Activated CD4-positive, alpha-beta T cell treated with anti-CD3 and anti-CD28 coated beads for 48 hours (primary cell): Measurements from ENCODE around the gene IGSF3.
A peak's percentile ranks its signal among the peaks of the same experiment; 100 is the strongest.
"Not testable (repeated sequence)": the region's sequence is repeated elsewhere in the genome, so short reads cannot be mapped to it uniquely, and the experiment has no call there.

Experiments
- DNase-seq: peaks from one replicate; pipeline ENCODE4 v3.0.0-alpha.2; 2020

Gene IGSF3

DNA sequence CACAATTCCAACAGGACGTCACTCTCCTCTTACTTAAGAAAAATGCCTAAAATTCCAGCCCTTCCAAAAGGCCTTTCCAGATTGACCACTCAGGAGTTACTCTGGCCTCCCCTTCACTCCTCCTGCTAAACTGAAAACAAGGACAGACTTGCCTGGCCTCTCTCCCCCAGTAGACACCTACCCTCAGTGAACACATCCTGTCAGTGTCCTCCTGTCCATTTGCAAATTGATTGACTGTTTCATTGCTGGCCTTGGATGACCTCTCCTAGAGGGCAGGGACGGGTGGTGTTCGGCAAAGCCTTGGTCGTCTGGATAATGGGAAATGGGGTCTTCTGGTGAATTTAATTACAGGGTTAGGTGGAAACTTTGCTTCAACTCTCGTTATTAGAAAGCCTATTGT is 8.9 kb downstream of the IGSF3 start:
- not testable (repeated sequence) for DNase-seq

DNA sequence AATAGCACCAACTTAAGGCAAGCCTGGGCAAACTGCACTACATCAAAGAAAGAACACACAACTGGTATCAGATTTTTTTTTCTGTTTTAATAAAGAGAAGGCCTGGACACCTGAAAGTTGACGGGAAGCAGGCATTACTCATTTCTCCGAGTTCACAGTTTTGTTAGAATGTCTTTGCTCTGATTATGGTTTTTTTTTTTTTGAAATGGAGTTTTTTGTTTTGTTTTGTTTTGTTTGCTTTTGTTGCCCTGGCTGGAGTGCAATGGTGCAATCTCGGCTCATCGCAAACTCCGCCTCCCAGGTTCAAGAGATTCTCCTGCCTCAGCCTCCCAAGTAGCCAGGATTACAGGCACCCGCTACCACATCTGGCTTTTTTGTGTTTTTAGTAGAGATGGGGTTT is 9.7 kb downstream of the IGSF3 start:
- DNase-seq, result not testable (repeated sequence)

DNA sequence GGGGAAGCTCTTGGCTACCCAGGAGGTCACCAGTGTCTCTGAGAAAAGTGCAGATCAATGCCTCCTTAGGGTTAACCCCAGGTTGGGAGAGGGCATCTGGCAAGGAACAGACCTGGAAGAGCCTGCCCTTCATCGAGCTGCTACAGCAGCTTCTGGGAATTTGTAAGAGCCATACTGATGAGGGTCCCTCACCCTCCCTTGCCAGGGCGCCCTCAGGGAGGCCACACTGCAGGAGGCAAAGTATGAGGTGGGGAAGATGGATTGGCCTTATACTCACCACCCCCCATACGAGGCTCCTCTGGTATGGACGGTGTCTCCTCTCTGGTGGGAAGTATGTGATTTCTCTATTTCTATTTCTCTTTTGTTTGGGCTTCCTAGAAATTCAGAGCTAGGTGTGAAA is 13.2 kb downstream of the IGSF3 start:
- no peak for DNase-seq

DNA sequence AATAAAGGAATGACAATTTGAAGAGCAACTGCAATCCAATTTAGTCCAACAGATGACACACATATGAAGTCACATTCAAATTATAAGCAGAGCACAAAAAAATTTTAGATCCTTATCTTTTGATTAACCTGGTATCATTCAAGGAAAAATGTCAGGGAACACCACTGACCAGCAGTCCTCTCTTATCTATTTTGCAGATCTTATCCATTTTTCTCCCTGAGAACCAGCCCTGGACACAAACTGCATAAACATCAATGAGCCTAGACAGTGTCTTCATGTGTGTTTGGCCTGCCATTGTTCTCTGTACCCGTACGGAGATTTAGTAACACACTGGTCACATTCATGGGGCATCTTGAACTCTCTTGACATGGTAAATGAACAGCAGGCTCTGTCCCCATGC is 14.9 kb downstream of the IGSF3 start:
- DNase-seq, result not testable (repeated sequence)

DNA sequence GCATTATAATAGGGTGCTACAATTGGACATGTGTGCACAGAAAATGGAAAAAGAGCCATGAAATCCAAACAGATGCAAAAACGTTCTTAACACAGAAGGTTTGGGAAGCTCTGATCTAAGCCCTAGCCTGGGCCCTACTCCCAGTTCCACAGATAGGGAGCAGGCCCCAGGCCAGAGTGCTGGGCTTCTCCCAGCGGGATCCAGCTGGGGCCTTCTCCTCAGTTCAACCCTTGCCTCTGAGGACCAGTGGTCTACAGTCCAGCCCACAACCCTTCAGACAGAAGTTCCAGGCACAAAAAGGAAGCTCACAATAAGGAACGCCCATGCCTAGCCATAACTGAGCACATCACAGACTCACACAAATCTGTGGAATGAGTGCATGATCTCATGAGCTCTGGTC is 16.8 kb downstream of the IGSF3 start:
- DNase-seq, result not testable (repeated sequence)

- not testable (repeated sequence) for DNase-seq
Observed at GRCh38 chr1:116649041-116649440, 18.5 kb downstream of the IGSF3 start.

DNA sequence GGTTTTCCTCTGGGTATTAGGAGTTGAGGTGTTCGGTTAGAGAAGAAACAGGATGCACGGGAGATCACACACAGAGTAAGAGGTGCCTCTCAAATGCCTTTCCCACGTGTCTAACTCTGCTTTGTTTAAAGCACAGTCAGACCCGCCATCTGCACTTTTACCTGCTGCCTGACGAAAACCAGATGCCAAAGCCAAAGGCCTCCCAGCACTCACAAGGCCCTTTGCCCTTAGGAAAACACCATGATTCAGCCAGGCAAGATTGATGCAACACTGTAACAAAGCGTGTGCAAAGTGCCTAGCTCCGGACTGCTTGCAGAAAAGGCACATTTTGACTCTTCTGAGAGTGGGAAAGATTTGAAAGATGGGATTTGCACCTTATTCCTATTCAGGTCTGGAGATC is 19.2 kb downstream of the IGSF3 start:
- DNase-seq, result not testable (repeated sequence)

DNA sequence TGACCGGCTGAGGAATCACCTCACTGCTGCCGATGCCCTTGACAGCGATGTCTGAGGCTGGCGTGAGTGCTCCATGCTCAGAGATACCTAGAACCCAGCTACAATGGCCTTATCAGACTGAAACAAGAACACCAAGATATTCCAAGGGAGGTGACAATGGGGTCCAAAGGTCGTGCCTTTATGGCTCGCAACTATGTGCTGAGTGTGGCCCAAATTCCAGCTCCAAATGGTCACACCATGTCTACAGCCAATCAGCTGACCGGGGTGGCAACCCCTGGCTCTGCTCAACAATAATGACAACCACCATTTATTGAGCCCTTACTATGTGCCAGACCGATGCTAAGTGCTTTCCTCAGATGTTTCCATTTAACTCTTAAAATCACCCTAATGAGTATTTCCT is 20.3 kb downstream of the IGSF3 start:
- DNase-seq, result not testable (repeated sequence)

DNA sequence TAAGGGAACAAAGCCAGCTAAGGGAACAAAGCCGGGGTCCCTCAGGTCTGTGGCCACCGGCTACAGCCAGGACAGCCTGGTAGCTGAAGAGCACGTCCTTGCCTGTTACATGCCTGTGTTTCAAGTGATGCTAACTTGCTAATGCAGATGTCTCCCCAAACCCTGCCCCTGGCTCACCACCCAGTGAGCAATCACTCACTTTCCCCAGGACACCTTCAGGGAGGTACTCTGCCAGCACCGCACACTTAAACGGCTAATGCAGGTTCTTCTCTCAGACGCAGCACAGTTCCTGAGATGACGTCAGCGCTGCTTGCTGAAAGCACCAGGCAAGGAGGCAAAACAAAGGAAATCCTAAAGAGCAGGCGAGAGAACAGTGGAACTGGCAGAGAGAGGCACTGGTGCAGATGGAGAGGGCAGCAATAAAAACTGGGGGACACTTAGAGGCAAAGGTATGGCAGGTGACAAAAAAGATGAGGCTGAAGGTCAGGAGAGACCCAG is 20.8 kb downstream of the IGSF3 start:
- peak; percentile 26 for DNase-seq

- DNase-seq, result not testable (repeated sequence)
Observed at GRCh38 chr1:116645802-116646672, 21.5 kb downstream of the IGSF3 start.

DNA sequence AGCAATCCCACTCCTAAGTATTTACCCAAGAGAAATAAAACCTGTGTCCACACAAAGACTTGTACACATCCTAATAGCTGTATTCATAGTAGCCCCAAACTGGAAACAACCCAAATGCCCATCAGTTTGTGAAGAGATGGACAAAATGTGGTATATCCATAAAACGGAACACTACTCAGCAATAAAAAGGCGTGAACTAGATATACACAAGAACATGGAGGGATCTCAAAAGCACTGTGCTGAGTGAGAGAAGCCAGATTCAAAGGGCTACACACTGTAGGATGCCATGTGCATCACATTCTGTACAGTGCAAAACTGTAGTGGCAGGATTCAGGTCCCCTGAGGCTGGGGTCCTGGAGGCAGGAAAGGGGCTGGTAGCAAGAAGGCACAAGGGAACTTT is 22.5 kb downstream of the IGSF3 start:
- not testable (repeated sequence) for DNase-seq

DNA sequence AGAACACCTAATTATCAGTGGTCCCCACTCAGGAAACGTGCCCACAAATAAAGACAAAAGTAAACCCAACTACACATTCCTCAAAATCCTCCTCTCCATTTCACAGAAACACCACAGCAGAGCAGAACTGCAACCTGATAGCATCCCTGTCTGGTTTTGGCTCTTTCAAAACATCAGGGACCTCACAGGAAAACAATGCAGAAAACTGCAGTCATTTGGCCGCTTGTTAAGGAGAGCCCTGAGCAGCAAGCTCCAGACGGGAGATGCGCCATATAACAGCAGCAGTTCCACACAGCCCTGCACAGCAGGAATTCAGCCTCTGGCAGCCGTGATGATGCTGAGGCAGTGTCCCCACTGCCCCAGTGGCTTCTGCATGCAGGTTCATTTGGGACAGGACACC is 23.4 kb downstream of the IGSF3 start:
- not testable (repeated sequence) for DNase-seq

GRCh38 chr1:116643281-116643751 is 24.2 kb downstream of the IGSF3 start:
- DNase-seq, result not testable (repeated sequence)

GRCh38 chr1:116642311-116643280 is 24.9 kb downstream of the IGSF3 start:
- DNase-seq, result not testable (repeated sequence)

DNA sequence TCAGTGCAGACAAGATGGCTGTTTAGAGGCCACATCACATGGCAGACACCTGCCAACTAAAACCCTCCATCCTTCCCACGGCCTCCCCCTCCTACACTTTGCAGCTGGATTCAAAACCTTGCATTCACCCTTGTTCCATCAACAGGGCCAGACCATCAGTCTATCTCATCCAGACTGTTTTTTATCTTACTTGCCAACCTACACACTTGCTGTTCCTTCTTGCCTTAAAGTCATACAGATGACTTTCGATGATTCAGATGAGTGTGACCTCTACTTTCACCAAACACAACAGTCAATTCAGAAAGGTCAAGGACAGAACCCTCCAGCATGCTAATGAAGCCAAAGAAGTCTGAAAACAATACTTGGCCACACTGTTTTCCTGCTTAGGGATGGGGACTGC is 29.9 kb downstream of the IGSF3 start:
- DNase-seq, result peak; percentile 41

- not testable (repeated sequence) for DNase-seq
Observed at GRCh38 chr1:116636584-116636983, 30.9 kb downstream of the IGSF3 start.

- not testable (repeated sequence) for DNase-seq
Observed at GRCh38 chr1:116634386-116634785, 33.1 kb downstream of the IGSF3 start.

DNA sequence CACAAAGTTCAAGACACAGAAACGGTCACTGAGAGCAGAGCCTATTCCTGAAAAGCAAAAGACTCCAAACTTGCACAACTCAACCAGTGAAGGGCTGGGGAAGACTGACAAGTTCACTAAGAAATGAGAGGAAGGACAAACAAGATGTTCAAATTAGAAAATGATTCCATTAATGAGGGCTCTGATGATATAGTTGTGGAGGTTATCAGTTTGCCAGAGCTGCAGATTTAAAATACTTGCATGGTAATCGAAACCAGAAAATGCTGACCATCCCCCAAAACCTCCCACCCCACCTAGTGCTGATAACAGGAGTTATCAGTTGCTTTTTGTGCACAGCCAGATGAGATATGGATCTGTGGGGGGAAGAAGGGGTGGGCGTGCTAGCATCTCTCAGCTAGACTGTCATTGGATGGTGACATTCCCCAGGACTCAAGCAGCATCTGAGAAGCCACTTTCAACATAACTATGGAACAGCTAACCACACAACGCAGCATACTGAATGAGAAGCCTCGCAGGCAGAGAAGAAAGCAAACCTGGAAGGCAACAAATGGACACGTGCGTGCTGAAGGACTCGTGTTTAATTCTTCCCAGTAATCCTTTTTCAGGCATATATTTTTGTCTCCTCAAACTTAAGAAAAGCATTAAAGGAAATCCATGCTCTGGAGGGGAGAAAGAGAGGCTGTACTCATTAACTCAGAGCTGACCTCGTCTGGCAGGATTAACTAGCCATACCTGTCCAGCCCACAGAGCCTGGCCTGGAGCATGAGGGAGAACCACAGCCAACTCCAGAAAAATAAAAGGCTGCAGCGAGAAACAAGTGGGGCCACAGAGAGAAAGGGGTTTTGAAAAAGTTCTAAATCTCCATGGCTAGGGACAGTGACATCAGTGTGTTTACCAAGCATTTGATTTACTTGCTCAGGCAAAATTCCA is 35.3 kb downstream of the IGSF3 start:
- DNase-seq, result not testable (repeated sequence)

DNA sequence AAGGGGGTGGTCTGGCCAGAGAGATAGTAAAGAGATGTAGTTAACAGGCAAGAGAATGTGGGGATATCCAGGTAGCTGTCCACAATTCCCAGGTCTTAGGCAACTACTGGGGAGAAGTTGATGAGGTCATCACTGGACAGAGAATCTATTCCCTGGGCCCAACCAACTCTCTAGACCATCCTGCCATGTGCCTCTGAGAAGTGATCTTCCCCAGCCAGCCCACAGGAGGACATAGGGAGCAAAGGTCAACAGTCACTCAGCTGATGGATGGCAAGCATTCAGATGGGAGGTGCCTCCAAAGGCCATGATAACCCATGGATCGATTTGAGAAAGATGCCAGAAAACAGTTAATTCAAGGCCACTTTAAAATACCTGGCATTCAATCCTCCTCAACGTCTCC is 36.0 kb downstream of the IGSF3 start:
- not testable (repeated sequence) for DNase-seq

- DNase-seq, result not testable (repeated sequence)
Observed at GRCh38 chr1:116630057-116630456, 37.5 kb downstream of the IGSF3 start.

DNA sequence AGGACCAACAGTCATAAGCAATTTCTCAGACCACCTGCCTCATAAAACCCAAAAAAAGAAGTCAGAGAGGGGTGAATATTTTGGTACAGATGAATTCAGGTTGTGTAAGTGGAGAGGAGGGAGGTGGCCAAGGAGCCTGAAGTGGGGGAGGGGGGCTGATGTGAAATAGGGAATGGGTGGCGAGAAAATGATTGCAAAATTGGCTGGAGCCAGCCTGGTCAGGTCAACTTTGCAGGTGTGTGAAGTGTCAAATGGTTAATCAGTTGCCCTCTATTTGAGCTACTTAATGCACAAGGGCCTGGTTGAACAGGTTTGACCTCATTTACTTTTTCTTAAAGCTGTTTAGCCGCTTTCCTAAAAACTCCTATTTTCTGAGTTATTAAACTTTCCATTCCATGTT is 38.1 kb downstream of the IGSF3 start:
- DNase-seq, result not testable (repeated sequence)

- peak; percentile 28 for DNase-seq
Observed at GRCh38 chr1:116628448-116628847, 39.1 kb downstream of the IGSF3 start.
